H1 (cell line): Measurements from ENCODE around the gene CYP11A1. TPM values are rescaled to one million over a fixed set of nuclear protein-coding genes. Genes with fewer than 3 reads are reported as not detected.

Experiments
- RBBP5 ChIP-seq: IDR thresholded peaks from 2 replicates; pipeline ENCODE4 v1.7.1; 2012; ENCODE audit warnings: low read depth, mild to moderate bottlenecking, inconsistent platforms, low read length, moderate library complexity, borderline replicate concordance
- RFX5 ChIP-seq: IDR thresholded peaks from 2 replicates; pipeline ENCODE4 v1.6.1; 2011; ENCODE audit warnings: low read depth, low read length, improper control_type of control experiment, borderline replicate concordance
- SIN3A ChIP-seq, 2 experiments: IDR thresholded peaks in 1 of 2; conservative IDR thresholded peaks in 1 of 2; 2 replicates each; pipeline ENCODE4 v1.6.1; 2011 to 2012; ENCODE audit warnings: low read length in 2 of 2, improper control_type of control experiment in 1 of 2, low read depth in 1 of 2, mild to moderate bottlenecking in 1 of 2
- SUZ12 ChIP-seq: fragments of 200-600 bp; sonication (generic); IDR thresholded peaks from 2 replicates; pipeline ENCODE4 v1.6.1; 2012; ENCODE audit warnings: mild to moderate bottlenecking, inconsistent platforms, low read length, moderate library complexity, mixed read lengths
- TAF7 ChIP-seq: optimal IDR thresholded peaks from 2 replicates; pipeline ENCODE3; 2011; ENCODE audit warnings: low read depth, mild to moderate bottlenecking, inconsistent platforms, low read length, moderate library complexity, borderline replicate concordance
- polyA plus RNA-seq, 7 experiments: library from polyadenylated mRNA; depleted of rRNA in 3 of 7; stranded (reverse) in 5 of 7; unstranded in 2 of 7; fragments of >200 nt in 5 of 7; fragments of 200-250 nt in 2 of 7; gene quantifications; 1 replicate in 5 of 7; 2 replicates in 1 of 7; 4 replicates in 1 of 7; pipeline versions ENCODE4 v1.2.1 to v1.2.3, GENCODE V29; 2011 to 2013; ENCODE audit warnings: missing spikeins in 2 of 7, mixed read lengths in 2 of 7
- total RNA-seq: library from RNA; stranded (reverse); fragmentation: NEBNext Ultra II Directional; extraction: Animal tissue kit (Norgen Biotek cat#: 25700); gene quantifications from 2 replicates; pipeline ENCODE4 v1.2.1, GENCODE V29; 2021

Gene CYP11A1
- total and polyA plus RNA-seq, 2 of the 8 experiments (the other 6 are each of a cell fraction or from before 2014, with no cell fraction given): 1.9 to 7.2 TPM

GRCh38 chr15:74402873-74403587, 35.6 kb upstream of the CYP11A1 start (continued):
- TF ChIP-seq SUZ12 (no peak), RFX5 (no peak), TAF7 (no peak), SIN3A (conservative IDR thresholded peaks at IDR 0.05 in 1 of 2, IDR thresholded peaks at IDR 0.05 in 1 of 2; ENCODE audit: low read depth in 1 of 2, low read length in 2 of 2) (no peak), RBBP5 (no peak)
